Gastroesophageal sphincter (tissue), 3 donors: ENCODE measurements around the gene ARPC5L.

Experiments used
- POLR2A ChIP-seq, 2 donors: fragments of 450-650 bp; IDR thresholded peaks; one replicate each; pipeline ENCODE4 v1.6.1; 2017; ENCODE audit warnings: antibody characterized with exemption in 2 of 2, mild to moderate bottlenecking in 2 of 2, moderate library complexity in 1 of 2
- TF ChIP-seq, protein P1 (sequence below), 4 experiments: fragments of 200-600 bp in 2 of 4; fragments of 450-650 bp in 2 of 4; sonication (generic) in 1 of 4; IDR thresholded peaks; one replicate each; pipeline ENCODE4 v1.5.1; 2017 to 2019; ENCODE audit warnings: antibody characterized with exemption in 4 of 4, mild to moderate bottlenecking in 2 of 4, moderate library complexity in 2 of 4

DNA sequence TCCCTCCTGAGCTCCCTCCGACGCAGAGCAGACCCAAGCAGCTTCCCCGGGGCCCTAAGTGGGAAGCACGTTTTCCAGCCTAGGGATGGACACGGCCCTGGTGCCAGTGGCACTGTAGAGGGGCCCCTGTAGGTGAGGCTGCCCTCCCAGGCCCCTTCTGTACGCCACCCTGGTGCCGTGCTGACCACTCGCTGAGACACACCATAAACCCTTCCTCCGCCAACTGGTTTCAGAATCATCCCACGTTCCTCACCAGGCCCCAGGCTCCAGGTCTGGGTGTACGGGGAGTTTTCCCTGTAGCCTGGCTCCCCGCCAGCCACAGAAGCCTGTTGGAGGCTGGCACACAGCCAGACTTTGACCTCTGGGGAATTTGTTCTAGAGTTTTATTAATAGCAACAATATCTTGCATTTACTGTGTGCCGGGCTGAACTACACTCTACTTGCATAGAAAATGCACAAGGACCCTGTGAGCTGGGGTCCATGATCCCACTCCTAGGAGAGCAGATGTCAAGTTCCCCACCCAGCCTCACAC, 26.8 kb upstream of the ARPC5L start:
- TF ChIP-seq, protein P1, sequence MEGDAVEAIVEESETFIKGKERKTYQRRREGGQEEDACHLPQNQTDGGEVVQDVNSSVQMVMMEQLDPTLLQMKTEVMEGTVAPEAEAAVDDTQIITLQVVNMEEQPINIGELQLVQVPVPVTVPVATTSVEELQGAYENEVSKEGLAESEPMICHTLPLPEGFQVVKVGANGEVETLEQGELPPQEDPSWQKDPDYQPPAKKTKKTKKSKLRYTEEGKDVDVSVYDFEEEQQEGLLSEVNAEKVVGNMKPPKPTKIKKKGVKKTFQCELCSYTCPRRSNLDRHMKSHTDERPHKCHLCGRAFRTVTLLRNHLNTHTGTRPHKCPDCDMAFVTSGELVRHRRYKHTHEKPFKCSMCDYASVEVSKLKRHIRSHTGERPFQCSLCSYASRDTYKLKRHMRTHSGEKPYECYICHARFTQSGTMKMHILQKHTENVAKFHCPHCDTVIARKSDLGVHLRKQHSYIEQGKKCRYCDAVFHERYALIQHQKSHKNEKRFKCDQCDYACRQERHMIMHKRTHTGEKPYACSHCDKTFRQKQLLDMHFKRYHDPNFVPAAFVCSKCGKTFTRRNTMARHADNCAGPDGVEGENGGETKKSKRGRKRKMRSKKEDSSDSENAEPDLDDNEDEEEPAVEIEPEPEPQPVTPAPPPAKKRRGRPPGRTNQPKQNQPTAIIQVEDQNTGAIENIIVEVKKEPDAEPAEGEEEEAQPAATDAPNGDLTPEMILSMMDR (IDR thresholded peaks at IDR 0.05), result no peak
- TF ChIP-seq POLR2A (IDR thresholded peaks at IDR 0.05), result no peak
